ENCODE data around the gene LRMDA. TPM values are rescaled to one million over a fixed set of nuclear protein-coding genes. Genes with fewer than 3 reads are reported as not detected.

The LRMDA gene
- total and polyA plus RNA-seq, 4 donors: 12.1 to 40.8 (median 21.6) TPM

DNA sequence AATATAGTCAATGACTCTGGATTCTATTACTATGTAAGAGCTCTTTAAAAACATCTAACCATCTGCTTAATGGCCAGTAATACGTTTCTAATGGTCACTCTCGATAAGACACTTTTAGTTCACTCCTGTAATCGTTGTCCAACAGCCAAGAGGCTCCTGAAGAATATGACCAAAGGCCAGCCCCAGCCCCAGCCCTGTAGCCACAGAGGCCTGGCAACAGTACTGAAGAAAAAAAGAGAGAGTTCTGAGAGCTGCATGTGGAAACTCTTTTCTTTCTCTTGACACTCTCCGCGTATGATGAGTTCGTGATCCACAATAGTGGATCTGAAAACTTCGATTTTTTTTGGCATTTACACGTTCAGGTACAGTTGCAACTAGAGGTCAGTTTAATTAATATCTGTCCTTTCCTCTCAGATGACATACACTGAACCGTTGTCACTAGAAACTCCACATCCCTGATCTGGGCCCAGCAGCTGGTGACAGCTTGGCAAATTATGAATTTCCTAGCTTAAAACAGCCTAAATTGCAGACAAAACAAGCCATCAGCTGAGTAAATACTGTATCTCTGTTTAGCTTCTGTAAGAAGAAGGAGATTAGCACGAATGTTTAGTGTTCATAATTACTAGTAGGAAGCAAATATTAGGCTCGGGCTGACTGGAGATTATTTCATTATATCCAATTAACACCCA lies 456.7 kb downstream of the LRMDA start:
- no peaks in the 10 kb centered on the region for H3K36me3 ChIP-seq (ENCODE audit: control insufficient read depth in 4 of 4, insufficient read depth in 4 of 4, low read length in 4 of 4)
- WGBS, 2 donors: 80 to 89% methylated on average over 11 of the region's 11 CpGs
- ATAC-seq (ENCODE audit: insufficient read depth, low FRiP score) (no peak), DNase-seq (peak in 2 of 3 donors; percentile 61 to 63)
- TF ChIP-seq, protein P1, sequence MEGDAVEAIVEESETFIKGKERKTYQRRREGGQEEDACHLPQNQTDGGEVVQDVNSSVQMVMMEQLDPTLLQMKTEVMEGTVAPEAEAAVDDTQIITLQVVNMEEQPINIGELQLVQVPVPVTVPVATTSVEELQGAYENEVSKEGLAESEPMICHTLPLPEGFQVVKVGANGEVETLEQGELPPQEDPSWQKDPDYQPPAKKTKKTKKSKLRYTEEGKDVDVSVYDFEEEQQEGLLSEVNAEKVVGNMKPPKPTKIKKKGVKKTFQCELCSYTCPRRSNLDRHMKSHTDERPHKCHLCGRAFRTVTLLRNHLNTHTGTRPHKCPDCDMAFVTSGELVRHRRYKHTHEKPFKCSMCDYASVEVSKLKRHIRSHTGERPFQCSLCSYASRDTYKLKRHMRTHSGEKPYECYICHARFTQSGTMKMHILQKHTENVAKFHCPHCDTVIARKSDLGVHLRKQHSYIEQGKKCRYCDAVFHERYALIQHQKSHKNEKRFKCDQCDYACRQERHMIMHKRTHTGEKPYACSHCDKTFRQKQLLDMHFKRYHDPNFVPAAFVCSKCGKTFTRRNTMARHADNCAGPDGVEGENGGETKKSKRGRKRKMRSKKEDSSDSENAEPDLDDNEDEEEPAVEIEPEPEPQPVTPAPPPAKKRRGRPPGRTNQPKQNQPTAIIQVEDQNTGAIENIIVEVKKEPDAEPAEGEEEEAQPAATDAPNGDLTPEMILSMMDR (IDR thresholded peaks at IDR 0.05; ENCODE audit: control extremely low read depth, extremely low read depth): no peak
- H3K27me3 ChIP-seq (ENCODE audit: control insufficient read depth in 3 of 3, insufficient read depth in 3 of 3, low read length in 2 of 3): no peaks in the 10 kb centered on the region
- no peak overlapping the region for H3K27ac ChIP-seq (ENCODE audit: low read depth in 1 of 2, low read length in 1 of 2)
- H3K9me3 ChIP-seq (ENCODE audit: control insufficient read depth in 4 of 4, insufficient read depth in 3 of 4, low read length in 3 of 4): no peaks in the 10 kb centered on the region
- H3K4me3 ChIP-seq: no peak overlapping the region
- peaks cover 0 to 14% (median 5%) of the 10 kb centered on the region in 5 donors for H3K4me1 ChIP-seq (ENCODE audit: control insufficient read depth in 5 of 5, insufficient read depth in 5 of 5, low read length in 5 of 5)
- no peak overlapping the region for H3K9ac ChIP-seq (ENCODE audit: insufficient read depth in 1 of 2, low read length in 2 of 2)

DNA sequence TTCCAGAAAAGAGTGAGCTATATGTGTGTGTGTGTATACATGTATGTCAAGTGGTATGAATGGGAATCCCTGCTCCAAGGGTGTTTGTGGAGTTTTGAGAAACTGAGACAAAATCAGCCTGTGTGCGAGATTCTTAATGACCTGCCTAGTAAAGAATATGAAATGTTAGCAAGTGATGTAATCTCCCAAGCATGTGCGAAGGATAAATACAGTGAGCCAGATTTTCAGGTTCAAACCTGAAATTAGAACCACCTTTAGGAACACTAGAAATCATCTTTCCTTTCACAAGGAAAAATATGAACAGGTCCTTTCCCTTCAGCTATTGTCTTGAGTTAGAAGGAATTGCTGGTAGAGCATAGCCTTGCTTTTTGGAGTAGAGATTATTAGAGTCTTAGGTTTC lies 457.6 kb downstream of the LRMDA start:
- Histone ChIP-seq H3K4me1 (ENCODE audit: control insufficient read depth in 5 of 5, insufficient read depth in 5 of 5, low read length in 5 of 5) (peaks cover 0 to 14% (median 5%) of the 10 kb centered on the region in 5 donors), H3K27me3 (ENCODE audit: control insufficient read depth in 3 of 3, insufficient read depth in 3 of 3, low read length in 2 of 3) (no peaks in the 10 kb centered on the region), H3K27ac (ENCODE audit: low read depth in 1 of 2, low read length in 1 of 2) (no peak overlapping the region), H3K36me3 (ENCODE audit: control insufficient read depth in 4 of 4, insufficient read depth in 4 of 4, low read length in 4 of 4) (no peaks in the 10 kb centered on the region), H3K9me3 (ENCODE audit: control insufficient read depth in 4 of 4, insufficient read depth in 3 of 4, low read length in 3 of 4) (peaks cover 0 to 1% (median 0%) of the 10 kb centered on the region in 4 donors), H3K4me3 (no peak overlapping the region), H3K9ac (ENCODE audit: insufficient read depth in 1 of 2, low read length in 2 of 2) (no peak overlapping the region)
- ATAC-seq (ENCODE audit: insufficient read depth, low FRiP score): no peak
- DNase-seq: peak in 2 of 3 donors; percentile 32 to 58
- WGBS, 2 donors: 88 to 90% methylated on average over 2 of the region's 2 CpGs
- TF ChIP-seq, protein P1 (IDR thresholded peaks at IDR 0.05; ENCODE audit: control extremely low read depth, extremely low read depth): no peak

- peaks cover 0 to 1% (median 0%) of the 10 kb centered on the region in 4 donors for H3K9me3 ChIP-seq (ENCODE audit: control insufficient read depth in 4 of 4, insufficient read depth in 3 of 4, low read length in 3 of 4)
- DNase-seq: no peak
- no peak overlapping the region for H3K27ac ChIP-seq (ENCODE audit: low read depth in 1 of 2, low read length in 1 of 2)
- no peak overlapping the region for H3K9ac ChIP-seq (ENCODE audit: insufficient read depth in 1 of 2, low read length in 2 of 2)
- no peak for ATAC-seq (ENCODE audit: insufficient read depth, low FRiP score)
- peaks cover 0 to 7% (median 0%) of the 10 kb centered on the region in 5 donors for H3K4me1 ChIP-seq (ENCODE audit: control insufficient read depth in 5 of 5, insufficient read depth in 5 of 5, low read length in 5 of 5)
- 82 to 85% methylated on average over 1 of the region's 1 CpG for WGBS, 2 donors
- no peaks in the 10 kb centered on the region for H3K36me3 ChIP-seq (ENCODE audit: control insufficient read depth in 4 of 4, insufficient read depth in 4 of 4, low read length in 4 of 4)
- H3K27me3 ChIP-seq (ENCODE audit: control insufficient read depth in 3 of 3, insufficient read depth in 3 of 3, low read length in 2 of 3): no peaks in the 10 kb centered on the region
- no peak overlapping the region for H3K4me3 ChIP-seq
- TF ChIP-seq, protein P1 (IDR thresholded peaks at IDR 0.05; ENCODE audit: control extremely low read depth, extremely low read depth): no peak
Measured at GRCh38 chr10:75894761-75895160, 463.3 kb downstream of the LRMDA start.

Measured in lung (tissue), 12 donors.